GM12801 (cell line): ENCODE results near the gene OR51E1.

Experiments
- CTCF ChIP-seq: IDR thresholded peaks from one replicate; pipeline ENCODE4 v1.5.1; 2011; ENCODE audit warnings: control low read depth; ENCODE audit not compliant: insufficient read length; ENCODE audit errors: extremely low read depth

The OR51E1 gene

GRCh38 chr11:4643682-4644081 lies at the start of gene OR51E1:
Gene OR51E1, plus strand, starts transcription at chr11:4643982. Its CDS starts 8,545 bp downstream, at chr11:4652527.
- TF ChIP-seq CTCF = no peak

GRCh38 chr11:4605057-4605456 lies 38.7 kb upstream of the OR51E1 start:
- TF ChIP-seq CTCF = no peak

DNA sequence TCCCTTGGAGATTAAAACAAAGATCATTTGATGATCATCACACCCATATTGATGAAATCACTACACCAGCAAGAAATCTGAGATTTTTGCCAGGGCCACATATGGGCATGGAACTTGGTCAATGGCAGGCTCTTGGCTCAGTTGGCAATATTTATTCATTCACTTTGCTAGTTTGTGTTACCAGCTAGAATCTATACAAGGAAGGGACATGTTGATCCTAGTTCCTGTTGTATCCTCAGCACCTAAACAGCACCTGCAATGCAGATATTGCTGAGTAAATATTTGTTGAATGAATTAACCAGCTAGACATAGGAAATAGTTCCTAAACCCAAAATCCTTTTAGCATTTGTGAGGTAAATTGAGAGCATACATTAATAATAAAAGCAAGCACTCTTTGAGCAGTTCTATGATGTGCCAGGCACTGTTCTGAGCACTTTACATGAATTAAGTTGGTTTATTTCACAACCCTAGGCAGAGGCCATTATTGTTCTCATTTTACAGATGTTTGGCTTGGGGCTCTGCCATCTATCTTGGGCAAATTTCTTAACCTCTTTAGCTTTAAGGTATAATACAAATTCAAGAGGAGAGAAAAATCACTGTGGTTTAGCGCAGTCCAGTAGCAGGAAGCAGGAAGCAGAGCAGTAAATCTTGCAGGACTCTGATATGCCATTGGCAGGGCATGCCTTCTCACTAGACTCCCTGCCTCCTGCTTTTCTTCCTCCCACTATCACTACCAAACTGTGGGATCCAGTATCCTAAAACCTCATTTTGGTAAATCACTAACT lies 37.4 kb upstream of the OR51E1 start:
- no peak for TF ChIP-seq CTCF

- no peak for TF ChIP-seq CTCF
These were observed 36.7 kb upstream of the OR51E1 start for GRCh38 chr11:4607096-4607495.

- no peak for TF ChIP-seq CTCF
These were observed 35.8 kb upstream of the OR51E1 start, which contains the start of gene TRIM68 for GRCh38 chr11:4607781-4608666. Gene TRIM68, minus strand, starts transcription at chr11:4608231. Its CDS starts 2,727 bp downstream, at chr11:4605504.

- no peak for TF ChIP-seq CTCF
These were observed 33.4 kb upstream of the OR51E1 start for GRCh38 chr11:4610258-4610935.

- no peak for TF ChIP-seq CTCF
These were observed 31.8 kb upstream of the OR51E1 start for GRCh38 chr11:4611986-4612385.
